HPDE6-E6E7 (cell line): ENCODE data around the gene CCDC149.

ENCODE experiments used
- DNase-seq: peaks from one replicate; pipeline ENCODE4 v3.0.0; 2011; ENCODE audit warnings: missing footprints; ENCODE audit errors: extremely low spot score

The CCDC149 gene

GRCh38 chr4:24843096-24843495, 69.7 kb downstream of the CCDC149 start:
- no peak for DNase-seq

DNA sequence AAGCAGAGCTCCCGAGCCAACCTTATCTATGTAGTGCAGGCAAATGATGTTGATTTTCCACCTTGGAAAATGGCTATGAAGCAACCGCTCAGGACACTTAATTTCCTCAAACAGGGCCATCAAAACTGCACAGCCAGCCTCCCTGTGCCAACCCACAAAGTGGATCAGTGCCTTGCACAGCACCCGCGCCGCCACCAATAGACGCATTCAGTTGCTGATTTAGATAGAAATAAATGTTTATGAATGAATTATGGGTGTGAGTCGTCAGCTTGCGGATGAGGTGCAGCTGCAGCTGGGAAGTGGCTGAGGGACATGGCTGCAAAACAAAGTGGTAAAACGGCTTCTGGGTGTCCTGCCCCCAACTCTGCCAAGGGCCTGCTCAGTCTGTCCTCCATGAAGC, 70.5 kb downstream of the CCDC149 start:
- no peak for DNase-seq

GRCh38 chr4:24840826-24841543, 71.9 kb downstream of the CCDC149 start:
- DNase-seq: no peak

DNA sequence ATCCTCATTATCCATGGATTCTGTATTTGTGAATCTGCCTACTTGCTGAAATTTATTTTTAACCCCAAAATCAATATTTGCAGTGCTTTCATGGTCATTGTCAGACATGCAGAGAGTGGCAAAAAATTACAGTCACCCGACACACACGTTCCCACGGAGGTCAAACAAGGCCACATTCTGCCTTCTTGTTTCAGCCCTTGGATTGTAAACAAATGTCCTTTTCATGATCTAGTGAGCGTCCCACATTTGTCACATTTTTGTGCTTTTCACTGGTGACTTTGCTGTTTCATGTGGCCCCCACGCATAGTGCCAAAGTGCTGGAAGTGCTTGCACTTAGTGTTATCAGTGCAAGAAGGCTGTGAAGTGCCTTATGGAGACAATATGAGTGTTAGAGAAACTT, 72.5 kb downstream of the CCDC149 start:
- no peak for DNase-seq

DNA sequence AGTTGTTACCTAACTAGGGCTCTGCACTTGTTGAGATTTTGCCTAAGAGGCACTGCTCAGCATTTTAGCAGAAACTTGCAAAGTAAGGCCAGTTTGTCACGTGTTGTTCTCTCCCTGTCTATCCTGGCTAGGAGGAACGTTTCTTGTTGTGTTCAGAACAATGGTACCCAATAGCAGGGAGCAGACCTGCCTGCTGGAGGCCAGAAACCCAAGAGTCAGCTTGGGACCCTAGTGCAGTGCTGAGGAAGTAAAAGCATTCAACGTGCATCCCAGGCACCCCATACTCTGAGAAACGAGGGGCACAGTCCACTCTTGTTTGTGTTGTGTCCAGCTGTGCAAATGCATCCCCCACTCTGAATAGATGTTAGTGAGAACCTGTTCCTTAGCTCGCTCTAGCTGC, 75.1 kb downstream of the CCDC149 start:
- DNase-seq: no peak

DNA sequence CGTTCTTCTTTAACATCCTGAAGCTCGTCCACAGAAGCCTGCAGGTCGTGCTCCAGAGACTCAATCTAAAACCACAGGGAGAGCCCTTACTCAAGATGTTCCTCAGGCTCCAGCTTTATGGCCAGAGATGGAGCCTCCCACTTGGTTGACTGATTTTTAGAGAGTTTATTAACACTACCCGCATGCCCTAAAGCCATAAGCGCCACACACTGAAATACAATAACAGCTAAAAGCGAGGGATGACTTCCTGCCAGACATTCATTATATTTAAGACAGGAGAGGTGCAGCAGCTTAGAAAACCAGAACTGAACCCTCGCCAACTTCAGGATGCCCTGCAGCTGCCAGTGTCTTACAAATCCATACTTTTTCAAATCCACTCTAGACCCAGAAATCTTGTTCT, 75.5 kb downstream of the CCDC149 start:
- no peak for DNase-seq

DNA sequence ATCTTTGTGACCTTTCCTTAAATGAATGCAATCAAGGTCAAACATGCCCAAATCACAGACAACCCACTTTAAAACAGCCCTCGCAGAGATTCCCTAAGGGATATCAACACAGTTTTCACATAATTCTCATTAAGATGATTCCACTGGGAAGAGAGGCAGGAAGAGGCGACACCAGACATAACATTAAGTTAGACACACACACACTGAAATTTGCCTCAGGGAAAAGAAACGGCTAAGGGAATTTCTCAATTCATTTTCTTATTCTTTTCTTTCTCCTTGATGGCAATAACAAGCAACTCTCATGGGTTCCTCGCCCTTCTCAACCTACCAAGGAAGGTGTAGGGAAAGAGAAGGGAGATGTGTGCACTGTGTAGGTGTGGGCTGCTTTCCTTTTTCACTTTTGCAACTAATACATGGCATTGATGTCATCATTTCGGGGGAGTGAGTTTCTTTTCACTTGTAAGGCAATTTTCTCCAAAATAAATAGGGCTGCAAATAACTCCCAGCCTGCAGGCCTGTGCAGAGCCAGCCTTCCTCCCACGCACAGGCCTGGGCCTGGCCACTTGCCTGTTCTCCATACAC, 76.1 kb downstream of the CCDC149 start:
- no peak for DNase-seq

DNA sequence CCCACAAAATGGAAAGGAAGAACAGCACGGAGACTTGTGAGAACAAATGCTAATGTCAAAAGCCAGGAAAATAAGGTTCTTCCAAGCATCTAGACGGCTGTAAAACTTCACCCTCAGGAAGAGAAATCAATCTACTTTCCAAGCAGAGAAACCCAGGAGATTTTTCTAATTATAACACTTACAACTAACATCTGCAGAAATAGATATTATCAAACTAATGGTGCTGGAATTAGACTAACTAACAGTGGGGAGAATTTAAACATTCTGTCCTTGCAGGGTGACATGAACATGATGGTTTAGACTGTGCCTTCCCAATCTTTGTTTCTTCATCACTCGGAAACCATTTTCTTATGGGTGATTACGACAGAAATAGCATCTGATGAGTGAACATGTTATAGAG, 77.1 kb downstream of the CCDC149 start:
- no peak for DNase-seq

- DNase-seq: no peak
Observed at GRCh38 chr4:24831637-24832036, 81.2 kb downstream of the CCDC149 start.

DNA sequence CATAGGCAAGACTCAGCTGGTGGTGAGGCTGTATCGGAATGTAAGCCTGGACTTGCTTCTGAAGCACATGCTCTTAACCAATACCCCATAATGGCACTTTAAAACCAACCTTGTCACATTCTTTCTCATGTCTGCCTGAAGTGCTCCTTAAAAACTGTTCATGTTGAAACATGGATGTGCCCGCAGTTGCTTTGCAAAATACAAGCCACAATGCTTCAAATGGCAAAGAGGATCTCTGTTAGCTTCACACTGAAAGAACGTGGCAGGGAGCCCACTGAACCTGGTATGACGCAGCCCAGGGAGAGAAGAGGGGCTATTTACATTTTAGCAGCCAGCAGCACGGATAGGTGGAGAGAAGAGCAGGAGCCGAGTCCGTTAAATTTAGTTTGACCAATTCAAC, 88.1 kb downstream of the CCDC149 start:
- DNase-seq: no peak

GRCh38 chr4:24820541-24820940, 92.3 kb downstream of the CCDC149 start:
- no peak for DNase-seq

DNA sequence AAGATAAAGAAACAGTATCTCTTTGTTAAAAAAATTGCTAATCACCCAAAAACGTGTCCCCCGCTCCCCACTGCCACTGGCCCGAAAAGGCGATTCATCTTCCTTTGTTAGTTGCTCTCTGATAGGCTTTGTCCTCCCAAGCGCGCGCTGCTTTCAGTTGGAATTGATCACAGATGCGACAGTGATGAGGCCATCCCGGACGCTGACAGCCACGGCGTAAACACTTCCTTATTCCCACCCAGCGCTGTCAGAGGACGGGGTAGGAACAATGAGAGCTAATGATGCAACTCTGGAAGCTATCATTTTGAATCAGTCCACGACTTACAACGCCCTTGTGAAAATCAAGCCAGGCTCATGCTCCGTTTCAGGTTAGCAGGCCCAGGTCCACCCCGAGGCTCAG, 96.0 kb downstream of the CCDC149 start:
- DNase-seq: no peak

DNA sequence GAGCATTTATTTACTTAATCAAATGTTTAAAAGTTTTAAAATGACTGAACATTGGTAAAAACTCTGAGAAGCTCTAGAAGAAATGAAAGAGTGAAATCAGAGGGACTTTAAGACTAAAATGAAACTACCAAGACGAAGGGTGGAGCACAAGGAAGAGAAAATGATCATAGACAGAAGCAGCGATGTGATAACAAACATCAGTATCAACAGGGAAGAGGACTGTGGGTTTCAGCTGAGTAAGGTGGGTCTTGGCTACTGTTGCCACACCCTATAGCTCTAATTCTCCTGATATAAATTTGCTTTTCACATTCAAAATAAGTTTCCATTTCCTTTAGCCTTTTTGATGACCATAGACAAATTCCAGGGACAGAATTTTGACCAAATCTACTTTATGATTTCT, 99.1 kb downstream of the CCDC149 start:
- DNase-seq: no peak

DNA sequence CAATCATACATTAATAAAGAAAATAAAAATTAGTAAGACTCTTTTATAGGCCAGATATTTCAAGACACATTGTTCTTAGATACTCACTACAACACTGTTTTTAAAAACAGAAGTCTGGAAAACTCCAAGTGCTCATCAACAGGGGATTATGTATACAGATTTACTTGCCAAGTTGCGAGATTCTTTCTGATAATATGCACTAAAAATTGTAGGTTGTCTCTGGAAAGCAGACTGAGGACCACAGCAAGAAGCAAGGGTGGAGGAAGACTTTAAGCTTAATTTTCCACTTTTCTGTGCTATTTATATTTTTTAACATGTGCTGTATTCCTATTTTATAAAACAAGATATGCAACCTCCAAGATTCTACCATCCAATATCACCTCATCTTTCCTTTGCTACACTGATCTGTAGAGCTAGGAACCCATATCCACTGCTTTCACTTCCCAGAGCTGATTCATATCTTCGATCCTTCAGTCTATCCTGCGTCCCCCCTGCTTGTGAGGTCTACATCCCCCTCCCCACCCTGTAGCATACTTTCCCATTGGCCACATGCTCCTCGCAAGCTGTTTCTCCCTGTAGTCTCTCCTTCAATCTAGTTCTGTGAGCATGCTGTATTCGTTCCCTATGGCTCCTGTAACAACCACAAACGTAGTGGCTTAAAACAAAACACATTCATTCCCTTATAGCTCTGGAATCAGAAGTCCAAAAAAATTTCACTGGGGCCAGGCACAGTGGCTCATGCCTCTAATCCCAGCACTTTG, 101.8 kb downstream of the CCDC149 start:
- no peak for DNase-seq

DNA sequence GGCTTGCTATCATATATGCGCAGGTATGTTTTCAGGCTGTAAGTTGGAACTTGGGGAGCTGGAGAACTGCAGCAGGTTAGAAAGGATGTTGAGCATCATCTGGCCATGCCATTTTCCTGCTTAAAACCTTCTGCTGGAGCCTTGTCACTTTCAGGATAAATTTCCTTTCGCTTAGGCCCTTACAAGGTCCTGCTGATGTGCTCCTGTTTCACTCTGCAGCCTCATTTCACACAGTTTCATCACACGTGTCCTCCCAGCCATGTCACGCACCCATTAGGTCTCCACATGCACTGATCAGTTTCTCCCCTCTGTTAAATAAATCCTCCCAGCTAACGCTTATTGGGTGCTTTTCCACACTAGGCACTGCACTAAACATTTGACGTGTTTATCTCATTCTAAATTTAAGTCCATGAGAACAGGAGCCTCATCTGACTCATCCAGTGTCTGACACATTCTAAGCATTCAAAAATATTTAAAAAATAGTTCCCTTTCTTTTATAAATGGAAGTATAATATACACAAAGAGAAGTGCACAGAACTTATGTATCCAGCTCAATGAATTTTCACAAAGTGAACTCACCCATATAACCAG, 102.9 kb downstream of the CCDC149 start:
- no peak for DNase-seq

DNA sequence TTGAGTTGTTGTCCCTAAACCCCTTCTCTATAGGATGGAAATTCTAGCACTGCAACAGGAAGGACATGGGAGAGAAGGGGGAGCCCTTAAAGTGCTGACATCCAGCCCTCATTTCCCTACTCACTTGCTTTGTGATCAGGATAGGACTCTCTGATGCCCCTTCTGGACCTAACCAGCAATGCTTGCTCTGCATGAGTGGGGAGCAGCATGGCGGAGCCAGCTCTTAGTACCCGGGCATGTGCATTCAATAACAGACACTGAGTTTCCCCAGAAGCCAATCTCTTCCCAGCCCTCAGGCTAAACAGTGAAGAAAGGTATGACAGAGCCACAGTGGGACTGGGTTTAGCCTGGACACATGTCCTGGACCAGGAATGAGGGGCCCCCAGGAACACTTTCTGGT, 103.5 kb downstream of the CCDC149 start:
- DNase-seq: no peak

GRCh38 chr4:24808955-24809354, 103.9 kb downstream of the CCDC149 start:
- no peak for DNase-seq

DNA sequence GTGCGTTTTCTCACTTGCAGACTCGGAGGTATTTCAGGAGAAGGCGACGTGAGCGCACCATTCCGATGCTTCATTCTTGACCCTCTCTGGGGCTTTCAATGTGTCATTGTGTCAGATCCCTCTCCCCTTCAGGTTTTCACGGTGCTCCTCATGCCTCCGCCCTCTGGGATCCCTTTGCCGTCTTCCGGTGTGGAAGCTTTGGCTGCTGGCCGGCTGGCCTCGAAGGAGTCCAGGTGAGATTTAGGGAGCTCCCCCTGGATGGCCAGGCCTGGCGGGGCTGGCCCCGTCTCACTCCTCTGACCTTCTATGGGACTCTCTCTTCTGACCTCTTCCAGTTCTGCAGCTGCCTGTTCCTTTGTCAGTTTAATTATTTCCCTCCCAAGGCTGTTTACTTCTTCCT, 104.6 kb downstream of the CCDC149 start:
- no peak for DNase-seq

GRCh38 chr4:24807611-24808010, 105.2 kb downstream of the CCDC149 start:
- no peak for DNase-seq

DNA sequence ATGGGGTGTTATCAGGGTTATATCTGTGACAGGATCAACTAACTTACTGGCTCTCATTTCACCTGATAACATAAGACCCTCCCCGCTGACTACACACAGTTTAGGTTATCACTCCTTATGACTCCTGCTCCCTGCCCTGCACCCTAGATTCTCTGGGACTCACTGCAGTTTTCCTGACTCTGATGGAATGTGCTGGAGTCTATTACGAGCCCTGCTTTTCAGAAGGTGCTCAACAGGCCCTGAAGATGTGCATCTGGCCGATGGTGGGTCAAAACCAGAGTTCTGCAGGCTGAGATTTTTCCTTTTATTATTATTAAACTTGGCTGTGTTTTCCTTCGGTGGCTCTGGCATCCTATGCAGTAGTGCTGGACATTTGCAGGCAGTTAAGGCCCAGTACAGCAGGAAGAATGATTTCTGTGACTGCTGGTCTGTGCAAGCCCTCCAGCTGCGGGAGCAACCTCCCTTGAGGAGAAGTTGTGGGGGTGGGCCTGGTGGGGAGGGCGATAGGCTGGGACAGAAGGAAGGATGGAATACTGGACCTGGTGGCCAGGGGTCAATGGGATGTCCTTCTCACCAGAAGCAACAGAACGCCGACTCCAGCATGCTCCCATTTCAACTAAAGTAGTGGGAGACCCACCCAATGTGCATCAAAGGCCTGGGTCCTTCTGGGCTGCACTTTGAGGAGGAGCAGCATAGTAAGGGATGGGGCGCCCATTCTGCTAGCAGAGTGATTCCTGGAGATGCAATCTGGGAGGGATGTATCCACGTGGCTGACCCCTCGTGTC, 106.4 kb downstream of the CCDC149 start:
- DNase-seq: no peak

- DNase-seq: no peak
Observed at GRCh38 chr4:24805566-24805965, 107.3 kb downstream of the CCDC149 start.

- DNase-seq: peak; percentile 17
Observed at GRCh38 chr4:24805067-24805466, 107.8 kb downstream of the CCDC149 start.
